Measurements from ENCODE around the gene DCAF5. TPM values are rescaled to one million over a fixed set of nuclear protein-coding genes. Genes with fewer than 3 reads are reported as not detected.
"Not testable (repeated sequence)": the region's sequence is repeated elsewhere in the genome, so short reads cannot be mapped to it uniquely, and the experiment has no call there.

The DCAF5 gene
- polyA plus RNA-seq, 3 donors = 22.2 to 55.1 (median 30.6) TPM

DNA sequence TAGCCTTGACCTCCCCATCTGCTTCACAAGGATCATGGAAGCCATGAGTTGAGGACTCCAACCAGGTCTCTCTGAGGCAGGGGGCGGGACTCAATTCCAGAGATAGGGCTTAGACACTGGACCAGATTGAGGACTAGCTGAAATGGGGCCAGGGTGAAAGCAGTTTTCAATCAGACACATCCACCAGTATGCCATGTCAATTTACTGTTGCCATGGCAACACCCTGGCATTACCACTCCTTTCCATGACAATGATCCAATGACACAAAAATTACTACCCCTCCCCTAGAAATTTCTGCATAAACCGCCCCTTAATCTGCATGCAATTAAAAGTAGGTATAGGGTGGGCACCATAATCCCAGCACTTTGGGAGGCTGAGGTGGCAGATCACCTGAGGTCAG is 18.6 kb upstream of the DCAF5 start:
- Mint-ChIP-seq H3K36me3 (no peaks in the 10 kb centered on the region), H3K27me3 (ENCODE audit: low read depth in 3 of 3) (peaks cover 2 to 6% (median 3%) of the 10 kb centered on the region in 3 donors), H3K9me3 (peaks cover 0 to 4% (median 2%) of the 10 kb centered on the region in 7 donors), H3K27ac (peak overlapping the region in 1 of 7 donors; percentile 32), H3K4me3 (no peak overlapping the region), H3K4me1 (no peaks in the 10 kb centered on the region)
- Histone ChIP-seq H3K4me3 (replicated peaks in 1 of 3; ENCODE audit: low read depth in 2 of 3, low read length in 3 of 3) (no peak overlapping the region), H3K9ac (ENCODE audit: insufficient read depth, low read length, poor library complexity, severe bottlenecking) (no peak overlapping the region), H3K27me3 (ENCODE audit: control insufficient read depth in 2 of 2, insufficient read depth in 2 of 2, low read length in 2 of 2) (peaks cover 0 to 3% of the 10 kb centered on the region in 2 donors), H2AFZ (ENCODE audit: insufficient read depth, low read depth, low read length, poor library complexity, severe bottlenecking) (no peak overlapping the region), H3K79me2 (ENCODE audit: insufficient read depth, low read length) (no peaks in the 10 kb centered on the region), H3K27ac (ENCODE audit: low read depth in 1 of 2, low read length in 2 of 2) (no peak overlapping the region), H3K36me3 (replicated peaks in 1 of 2; ENCODE audit: control insufficient read depth in 1 of 2, insufficient read depth in 2 of 2, low read length in 2 of 2) (no peaks in the 10 kb centered on the region), H4K20me1 (ENCODE audit: insufficient read depth, low read length) (no peaks in the 10 kb centered on the region), H3K9me3 (replicated peaks in 1 of 2; ENCODE audit: control insufficient read depth in 1 of 2, insufficient read depth in 1 of 2, low read length in 2 of 2) (no peaks in the 10 kb centered on the region), H3K4me1 (ENCODE audit: control insufficient read depth in 1 of 2, insufficient read depth in 2 of 2, low read length in 2 of 2) (no peaks in the 10 kb centered on the region), H3K4me2 (replicated peaks; ENCODE audit: extremely low read depth, low read length, poor library complexity, severe bottlenecking) (no peak overlapping the region)
- TF ChIP-seq, protein P1, sequence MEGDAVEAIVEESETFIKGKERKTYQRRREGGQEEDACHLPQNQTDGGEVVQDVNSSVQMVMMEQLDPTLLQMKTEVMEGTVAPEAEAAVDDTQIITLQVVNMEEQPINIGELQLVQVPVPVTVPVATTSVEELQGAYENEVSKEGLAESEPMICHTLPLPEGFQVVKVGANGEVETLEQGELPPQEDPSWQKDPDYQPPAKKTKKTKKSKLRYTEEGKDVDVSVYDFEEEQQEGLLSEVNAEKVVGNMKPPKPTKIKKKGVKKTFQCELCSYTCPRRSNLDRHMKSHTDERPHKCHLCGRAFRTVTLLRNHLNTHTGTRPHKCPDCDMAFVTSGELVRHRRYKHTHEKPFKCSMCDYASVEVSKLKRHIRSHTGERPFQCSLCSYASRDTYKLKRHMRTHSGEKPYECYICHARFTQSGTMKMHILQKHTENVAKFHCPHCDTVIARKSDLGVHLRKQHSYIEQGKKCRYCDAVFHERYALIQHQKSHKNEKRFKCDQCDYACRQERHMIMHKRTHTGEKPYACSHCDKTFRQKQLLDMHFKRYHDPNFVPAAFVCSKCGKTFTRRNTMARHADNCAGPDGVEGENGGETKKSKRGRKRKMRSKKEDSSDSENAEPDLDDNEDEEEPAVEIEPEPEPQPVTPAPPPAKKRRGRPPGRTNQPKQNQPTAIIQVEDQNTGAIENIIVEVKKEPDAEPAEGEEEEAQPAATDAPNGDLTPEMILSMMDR (IDR thresholded peaks at IDR 0.05) = no peak
- DNase-seq = no peak
- intact Hi-C loops (cut with micrococcal nuclease) = no loop called here
- WGBS (ENCODE audit: insufficient coverage) = no CpG with 5 or more reads among the region's 2 CpGs

DNA sequence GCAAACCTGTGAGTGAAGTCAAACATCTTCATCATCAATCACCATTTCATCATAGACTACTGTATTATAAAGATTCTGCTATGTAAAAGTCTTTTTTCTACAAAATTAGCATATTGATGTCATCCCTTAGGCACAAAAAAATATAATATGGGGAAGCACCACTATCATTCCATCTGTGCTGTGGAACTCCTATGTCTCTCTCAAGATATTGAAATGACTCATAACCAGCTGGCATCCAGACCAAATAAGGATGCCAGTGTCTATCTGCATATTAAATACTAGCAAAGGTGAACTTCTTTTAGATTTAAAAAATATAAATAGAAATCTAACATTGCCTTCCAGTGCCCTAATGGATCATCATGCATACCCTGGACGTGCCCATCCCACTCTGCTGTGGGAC is 17.9 kb upstream of the DCAF5 start:
- H4K20me1 ChIP-seq (ENCODE audit: insufficient read depth, low read length) = no peaks in the 10 kb centered on the region
- no peak overlapping the region for H3K27ac ChIP-seq (ENCODE audit: low read depth in 1 of 2, low read length in 2 of 2)
- H3K4me3 ChIP-seq (replicated peaks in 1 of 3; ENCODE audit: low read depth in 2 of 3, low read length in 3 of 3) = no peak overlapping the region
- H3K27me3 Mint-ChIP-seq (ENCODE audit: low read depth in 3 of 3) = peaks cover 2 to 6% (median 2%) of the 10 kb centered on the region in 3 donors
- H3K36me3 Mint-ChIP-seq = no peaks in the 10 kb centered on the region
- peaks cover 0 to 3% of the 10 kb centered on the region in 2 donors for H3K27me3 ChIP-seq (ENCODE audit: control insufficient read depth in 2 of 2, insufficient read depth in 2 of 2, low read length in 2 of 2)
- intact Hi-C loops (cut with micrococcal nuclease) = no loop called here
- H3K4me3 Mint-ChIP-seq = no peak overlapping the region
- no CpG with 5 or more reads among the region's 1 CpG for WGBS (ENCODE audit: insufficient coverage)
- no peaks in the 10 kb centered on the region for H3K9me3 ChIP-seq (replicated peaks in 1 of 2; ENCODE audit: control insufficient read depth in 1 of 2, insufficient read depth in 1 of 2, low read length in 2 of 2)
- H2AFZ ChIP-seq (ENCODE audit: insufficient read depth, low read depth, low read length, poor library complexity, severe bottlenecking) = no peak overlapping the region
- no peak overlapping the region for H3K4me2 ChIP-seq (replicated peaks; ENCODE audit: extremely low read depth, low read length, poor library complexity, severe bottlenecking)
- no peak overlapping the region for H3K27ac Mint-ChIP-seq
- DNase-seq = no peak
- no peaks in the 10 kb centered on the region for H3K36me3 ChIP-seq (replicated peaks in 1 of 2; ENCODE audit: control insufficient read depth in 1 of 2, insufficient read depth in 2 of 2, low read length in 2 of 2)
- no peaks in the 10 kb centered on the region for H3K4me1 Mint-ChIP-seq
- TF ChIP-seq, protein P1 (IDR thresholded peaks at IDR 0.05) = no peak
- no peaks in the 10 kb centered on the region for H3K4me1 ChIP-seq (ENCODE audit: control insufficient read depth in 1 of 2, insufficient read depth in 2 of 2, low read length in 2 of 2)
- H3K9me3 Mint-ChIP-seq = peaks cover 0 to 6% (median 2%) of the 10 kb centered on the region in 7 donors
- no peaks in the 10 kb centered on the region for H3K79me2 ChIP-seq (ENCODE audit: insufficient read depth, low read length)
- H3K9ac ChIP-seq (ENCODE audit: insufficient read depth, low read length, poor library complexity, severe bottlenecking) = no peak overlapping the region

DNA sequence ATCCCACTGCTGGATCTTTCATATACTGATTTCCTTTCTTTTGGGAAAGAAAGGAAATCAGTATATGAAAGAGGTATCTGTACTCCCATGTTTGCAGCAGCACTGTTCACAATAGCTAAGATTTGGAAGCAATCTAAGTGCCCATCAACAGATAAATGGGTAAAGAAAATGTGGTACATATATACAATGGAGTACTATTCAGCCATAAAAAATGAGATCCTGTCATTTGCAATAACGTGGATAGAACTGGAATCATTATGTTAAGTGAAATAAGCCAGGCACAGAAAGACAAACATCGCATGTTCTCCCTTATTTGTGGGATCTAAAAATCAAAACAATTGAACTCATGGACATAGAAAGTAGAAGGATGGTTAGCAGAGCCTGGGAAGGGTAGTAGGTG is 12.9 kb upstream of the DCAF5 start:
- H3K4me2 ChIP-seq (replicated peaks; ENCODE audit: extremely low read depth, low read length, poor library complexity, severe bottlenecking); H3K27me3 ChIP-seq (ENCODE audit: control insufficient read depth in 2 of 2, insufficient read depth in 2 of 2, low read length in 2 of 2); H3K36me3 Mint-ChIP-seq; intact Hi-C loops (cut with micrococcal nuclease); H3K9me3 ChIP-seq (replicated peaks in 1 of 2; ENCODE audit: control insufficient read depth in 1 of 2, insufficient read depth in 1 of 2, low read length in 2 of 2); H3K9ac ChIP-seq (ENCODE audit: insufficient read depth, low read length, poor library complexity, severe bottlenecking); H2AFZ ChIP-seq (ENCODE audit: insufficient read depth, low read depth, low read length, poor library complexity, severe bottlenecking); H3K27ac Mint-ChIP-seq; H3K36me3 ChIP-seq (replicated peaks in 1 of 2; ENCODE audit: control insufficient read depth in 1 of 2, insufficient read depth in 2 of 2, low read length in 2 of 2); H4K20me1 ChIP-seq (ENCODE audit: insufficient read depth, low read length); H3K4me1 ChIP-seq (ENCODE audit: control insufficient read depth in 1 of 2, insufficient read depth in 2 of 2, low read length in 2 of 2); H3K4me1 Mint-ChIP-seq; H3K27ac ChIP-seq (ENCODE audit: low read depth in 1 of 2, low read length in 2 of 2); H3K4me3 Mint-ChIP-seq; DNase-seq; H3K79me2 ChIP-seq (ENCODE audit: insufficient read depth, low read length); H3K4me3 ChIP-seq (replicated peaks in 1 of 3; ENCODE audit: low read depth in 2 of 3, low read length in 3 of 3): not testable (repeated sequence)
- Mint-ChIP-seq H3K9me3 (peaks cover 9 to 26% (median 15%) of the 10 kb centered on the region in 7 donors), H3K27me3 (ENCODE audit: low read depth in 3 of 3) (peaks cover 6 to 14% (median 8%) of the 10 kb centered on the region in 3 donors)
- WGBS (ENCODE audit: insufficient coverage) = 93% methylated on average over 2 of the region's 2 CpGs

All from CD14-positive monocyte (primary cell).